Hair follicle dermal papilla cell (primary cell): ENCODE data around the gene WBP2. TPM values are rescaled to one million over a fixed set of nuclear protein-coding genes. Genes with fewer than 3 reads are reported as not detected.

Experiments
- total RNA-seq: library from RNA; depleted of rRNA; stranded (reverse); fragments of >200 nt; gene quantifications from 2 replicates; pipeline ENCODE4 v1.2.3, GENCODE V29; 2012

Gene WBP2
- 26.8 and 28.2 TPM in 2 replicates for total RNA-seq

DNA sequence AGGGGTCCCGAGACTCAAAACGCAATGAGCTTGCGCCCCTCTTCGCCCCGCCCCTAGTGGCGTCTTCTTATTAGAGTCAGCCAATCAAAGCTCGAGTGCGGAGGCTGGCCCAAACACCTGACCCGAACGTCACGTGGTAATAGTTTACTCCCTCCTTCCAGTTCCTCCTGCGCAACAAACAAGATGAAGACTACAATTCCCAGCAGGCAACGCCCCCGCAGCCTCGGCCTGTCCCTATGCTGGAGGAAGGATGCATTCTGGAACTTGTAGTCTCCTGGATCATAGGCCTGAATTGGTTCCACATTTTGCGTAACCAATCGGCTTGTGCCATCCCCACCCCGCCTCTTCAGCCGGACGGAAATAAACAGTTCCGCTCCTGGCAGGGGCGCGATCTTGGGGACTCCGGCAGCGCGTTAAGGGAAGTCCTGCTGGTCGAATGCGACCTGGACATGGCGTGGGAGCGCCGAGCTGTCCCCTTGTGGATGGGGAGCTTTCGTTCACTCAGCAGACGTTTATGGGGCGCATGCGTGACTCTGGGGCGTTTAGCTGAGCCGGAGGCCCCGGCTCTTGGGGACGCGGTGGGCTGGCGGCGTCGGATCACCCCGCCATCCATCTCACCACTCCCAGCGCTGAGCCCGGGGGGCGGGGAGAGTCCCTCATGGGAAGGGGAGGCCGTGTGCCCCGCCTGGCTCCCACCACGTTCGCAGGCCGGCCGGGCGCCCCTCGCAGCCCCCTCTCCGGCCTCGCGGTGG, at the start of gene WBP2:
TSS of gene WBP2 (minus strand) at position 26 of the 752 bp plus-strand sequence. CDS start 38 bp downstream, outside the sequence.

DNA sequence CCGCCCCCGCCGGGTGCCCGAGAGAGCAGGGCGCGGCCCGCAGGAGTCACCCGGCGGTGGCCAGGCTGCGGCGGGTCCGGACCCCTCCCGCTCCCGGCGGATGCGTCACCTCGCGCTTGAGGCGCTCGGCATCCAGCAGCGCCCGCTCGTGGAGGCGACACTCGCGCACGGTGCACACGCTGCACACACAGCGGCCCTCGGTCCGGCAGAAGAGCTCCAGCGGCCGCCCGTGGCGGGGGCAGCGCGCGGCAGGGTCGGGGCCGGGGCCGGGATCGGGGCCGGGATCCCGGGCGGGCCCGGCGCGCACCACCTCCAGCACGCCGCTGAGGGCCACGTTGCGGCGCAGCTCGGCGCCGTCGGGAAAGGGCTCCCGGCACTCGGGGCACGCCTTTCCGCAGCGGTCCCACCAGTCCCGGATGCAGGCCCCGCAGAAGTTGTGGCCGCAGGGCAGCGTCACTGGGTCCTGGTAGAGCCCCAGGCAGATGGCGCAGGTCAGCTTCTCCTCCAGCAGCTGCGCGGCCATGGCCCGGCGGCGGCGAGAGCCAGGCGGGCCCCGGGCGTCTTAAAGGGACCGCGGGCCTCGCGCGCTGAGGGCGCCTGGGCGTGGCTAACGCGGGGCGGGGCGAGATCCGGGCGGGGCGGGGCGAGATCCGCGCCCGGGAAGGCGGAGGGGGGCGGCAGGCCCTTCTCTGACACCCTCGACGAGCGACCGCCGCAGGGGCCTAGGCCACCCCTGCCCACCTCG, 41.5 kb upstream of the WBP2 start, which contains the start of gene TRIM65:
TSS of gene TRIM65 (minus strand) at position 537 of the 745 bp plus-strand sequence. CDS start at position 523, 14 bp downstream.

DNA sequence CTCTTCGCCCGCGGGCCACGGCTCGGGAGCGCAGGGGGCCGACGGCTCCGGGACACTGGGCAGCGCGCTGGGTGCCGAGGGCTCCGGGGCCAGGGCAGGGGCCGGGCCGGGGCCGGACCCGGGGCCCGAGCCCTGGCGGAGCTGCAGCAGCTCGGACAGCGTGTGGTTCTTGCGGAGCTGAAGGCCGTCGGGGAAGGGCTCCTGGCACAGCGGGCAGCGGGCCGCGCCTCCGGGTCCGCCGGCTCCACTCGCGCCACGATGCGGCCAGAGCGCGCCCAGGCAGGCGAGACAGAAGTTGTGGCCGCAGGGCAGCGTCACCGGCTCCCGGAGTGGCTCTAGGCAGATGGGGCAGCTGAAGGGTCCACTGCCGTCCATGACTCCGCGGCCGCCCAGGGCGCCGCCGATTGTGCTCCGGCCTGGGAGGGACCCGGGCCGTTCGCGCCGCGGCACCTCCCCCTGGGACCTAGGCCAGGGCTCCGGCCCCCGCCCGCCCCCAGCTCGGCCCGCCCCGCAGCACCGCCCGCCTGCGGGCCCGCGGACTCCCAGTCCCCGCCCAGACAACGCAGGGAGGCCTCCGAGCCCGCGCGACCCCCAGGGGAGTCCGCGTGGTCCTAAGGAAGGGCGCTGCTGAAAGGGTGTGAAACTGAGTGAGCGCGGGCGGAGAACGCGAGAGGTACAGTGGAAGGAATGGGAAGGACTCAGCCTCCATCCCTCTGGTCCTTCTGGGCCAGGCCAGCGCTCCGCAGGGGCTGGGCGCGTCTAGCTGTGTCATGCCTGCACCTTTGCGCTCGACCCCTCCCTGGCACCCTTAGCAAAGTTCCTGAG, 23.3 kb upstream of the WBP2 start, which contains the start of gene TRIM47:
TSS of gene TRIM47 (minus strand) at position 408 of the 825 bp plus-strand sequence. CDS start at position 375, 33 bp downstream.

GRCh38 chr17:75843577-75844529, 11.3 kb downstream of the WBP2 start, which contains the start of gene UNC13D:
Gene UNC13D, minus strand, starts transcription at chr17:75844404. Its CDS starts 67 bp downstream, at chr17:75844337.

Other genes starting within 250 kb of the WBP2 start
- gene SMIM5, start 221.9 kb downstream of the WBP2 start, total RNA-seq, result 0.16 and 0.24 TPM in 2 replicates
- gene RECQL5, start 188.2 kb downstream of the WBP2 start, total RNA-seq, result 16.5 and 19.5 TPM in 2 replicates
- gene SAP30BP, start 188.0 kb downstream of the WBP2 start, total RNA-seq, result 63.4 and 70.8 TPM in 2 replicates
- 9.6 and 39.8 TPM in 2 replicates for gene ITGB4, start 133.9 kb downstream of the WBP2 start, total RNA-seq
- gene GALK1, start 90.1 kb downstream of the WBP2 start, total RNA-seq, result 50.0 and 56.8 TPM in 2 replicates
- gene UNK, start 70.5 kb downstream of the WBP2 start, total RNA-seq, result 26.0 and 28.1 TPM in 2 replicates
- 0.97 and 1.2 TPM in 2 replicates for gene UNC13D, start 10.9 kb downstream of the WBP2 start, total RNA-seq
- 35.9 and 40.7 TPM in 2 replicates for gene TRIM47, start 23.2 kb upstream of the WBP2 start, total RNA-seq
- 33.2 and 39.1 TPM in 2 replicates for gene TRIM65, start 41.6 kb upstream of the WBP2 start, total RNA-seq
- gene MRPL38, start 49.5 kb upstream of the WBP2 start, total RNA-seq, result 28.7 and 30.1 TPM in 2 replicates
- 7.8 and 10.7 TPM in 2 replicates for gene FBF1, start 85.7 kb upstream of the WBP2 start, total RNA-seq
- gene ACOX1, start 123.8 kb upstream of the WBP2 start, total RNA-seq, result 67.9 and 72.0 TPM in 2 replicates
- 22.9 and 27.3 TPM in 2 replicates for gene TEN1, start 123.9 kb upstream of the WBP2 start, total RNA-seq
- 0.97 and 1.7 TPM in 2 replicates for gene CDK3, start 145.5 kb upstream of the WBP2 start, total RNA-seq
- under 0.01 TPM in 1 of 2 replicates, not detected in the other for gene EVPL, start 172.0 kb upstream of the WBP2 start, total RNA-seq
- 29.2 and 31.0 TPM in 2 replicates for gene SRP68, start 217.2 kb upstream of the WBP2 start, total RNA-seq
- gene GALR2, start 219.4 kb upstream of the WBP2 start, total RNA-seq, result not detected in 2 replicates
- not detected in 2 replicates for gene ZACN, start 223.8 kb upstream of the WBP2 start, total RNA-seq
- 127 and 129 TPM in 2 replicates for gene EXOC7, start 248.5 kb upstream of the WBP2 start, total RNA-seq